Daoy (cell line): ENCODE measurements around the gene ATP6V1G3. TPM values are rescaled to one million over a fixed set of nuclear protein-coding genes. Genes with fewer than 3 reads are reported as not detected.
"Not testable (repeated sequence)": the region's sequence is repeated elsewhere in the genome, so short reads cannot be mapped to it uniquely, and the experiment has no call there.

Experiments used
- DNase-seq: peaks from one replicate; pipeline ENCODE4 v3.0.0-alpha.2; 2015; ENCODE audit warnings: low read depth
- total RNA-seq: library from RNA; depleted of rRNA; stranded (reverse); fragments of >200 nt; shearing (Covaris generic); gene quantifications from 2 replicates; pipeline ENCODE4 v1.2.3, GENCODE V29; 2014; rRNA removed

ATP6V1G3 gene
- total RNA-seq, 1 experiment from 2014 or later: not detected

DNA sequence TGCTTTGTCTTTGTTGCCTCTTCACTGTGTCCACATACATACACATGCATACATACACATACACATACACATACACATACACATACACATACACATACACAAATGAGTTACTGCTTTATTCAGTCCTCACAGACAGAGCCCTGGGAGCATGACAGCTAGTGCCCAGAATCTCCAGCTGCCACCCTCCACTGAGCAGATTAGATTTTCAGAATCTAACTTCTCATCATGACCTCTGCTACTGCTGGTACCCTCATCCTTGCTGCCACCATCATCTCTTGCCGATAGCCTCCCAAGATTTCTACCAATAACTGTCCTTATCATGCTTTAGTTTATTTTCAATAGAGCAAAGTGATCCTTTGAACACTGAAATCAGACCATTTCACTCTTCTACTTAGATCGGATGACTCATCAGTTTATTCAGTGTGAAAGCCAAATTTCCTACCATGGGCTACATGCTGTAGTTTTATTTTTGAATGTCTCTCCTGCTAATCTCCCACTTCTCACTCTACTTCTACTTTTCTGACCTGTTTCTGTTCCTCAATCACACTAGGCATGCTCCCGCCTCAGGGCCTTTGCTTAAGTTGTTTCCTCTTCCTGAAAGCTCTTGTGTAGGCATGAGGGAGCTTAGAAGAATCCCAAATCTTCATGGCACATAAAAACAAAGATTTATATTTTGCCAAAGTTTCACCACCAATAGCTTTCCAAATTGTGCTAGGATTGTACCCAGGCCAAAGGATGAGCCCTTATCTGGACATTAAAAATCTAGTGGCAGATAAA, 43.0 kb downstream of the ATP6V1G3 start:
- DNase-seq: peak; percentile 23

DNA sequence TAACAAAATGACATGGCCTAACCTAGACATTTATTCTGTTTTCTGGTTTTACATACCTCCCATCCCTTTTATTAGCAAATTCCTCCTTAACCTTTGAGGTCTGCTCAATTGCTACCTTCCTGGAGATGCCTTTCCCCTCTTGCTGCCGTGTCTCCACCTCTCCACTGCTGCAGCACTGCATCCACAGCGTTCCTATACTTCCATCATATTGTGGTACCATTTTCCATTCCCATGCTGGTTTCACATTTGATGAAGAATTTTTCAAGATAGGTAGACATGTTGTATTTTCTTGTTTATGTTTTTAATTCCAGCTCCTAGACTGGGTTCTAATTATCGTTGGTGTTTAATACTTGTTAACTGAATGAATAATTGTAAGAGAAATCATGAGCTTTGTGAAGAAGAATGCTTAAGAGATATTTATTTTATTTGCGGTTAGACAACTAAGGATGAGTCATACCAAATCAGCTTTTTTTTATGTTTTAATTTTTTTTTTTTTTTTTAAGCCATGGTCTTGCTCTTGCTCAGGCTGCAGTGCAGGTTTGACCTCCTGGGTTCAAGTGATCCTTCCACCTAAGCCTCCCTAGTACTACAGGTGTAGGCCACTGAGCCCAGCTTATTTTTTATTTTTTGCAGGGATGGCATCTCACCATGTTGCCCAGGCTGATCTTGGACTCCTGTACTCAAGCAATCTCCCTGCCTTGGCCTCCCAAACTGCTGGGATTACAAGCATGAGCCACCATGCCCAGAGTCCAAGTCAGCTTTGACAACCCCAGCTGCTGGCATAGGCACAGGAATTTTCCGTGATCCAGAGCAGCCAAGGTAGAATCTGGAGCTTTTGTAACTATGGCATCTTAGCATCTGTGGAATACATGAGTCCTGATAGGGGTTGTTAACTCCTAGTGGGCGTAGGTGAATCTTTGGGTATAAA, 44.0 kb downstream of the ATP6V1G3 start:
- DNase-seq: peak; percentile 64

DNA sequence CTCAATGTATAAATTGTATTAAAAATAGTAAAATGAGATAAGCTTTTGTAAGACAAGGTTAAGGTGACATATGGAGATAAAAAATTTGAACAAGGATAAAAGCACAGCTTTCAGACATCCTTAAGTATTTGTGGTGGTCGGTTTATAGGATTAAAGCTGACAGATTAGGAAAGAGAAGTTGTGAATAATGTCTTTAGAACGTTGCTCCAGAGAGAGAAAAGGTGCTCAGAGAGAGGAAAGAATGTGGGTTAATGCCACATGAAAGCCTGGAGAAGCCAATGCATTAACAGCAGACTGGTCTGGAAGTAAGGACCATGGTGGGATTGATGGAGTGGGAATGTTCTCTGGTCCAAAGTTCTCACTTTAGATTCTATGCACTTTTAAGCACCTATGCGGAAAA, 44.8 kb downstream of the ATP6V1G3 start:
- DNase-seq: no peak

DNA sequence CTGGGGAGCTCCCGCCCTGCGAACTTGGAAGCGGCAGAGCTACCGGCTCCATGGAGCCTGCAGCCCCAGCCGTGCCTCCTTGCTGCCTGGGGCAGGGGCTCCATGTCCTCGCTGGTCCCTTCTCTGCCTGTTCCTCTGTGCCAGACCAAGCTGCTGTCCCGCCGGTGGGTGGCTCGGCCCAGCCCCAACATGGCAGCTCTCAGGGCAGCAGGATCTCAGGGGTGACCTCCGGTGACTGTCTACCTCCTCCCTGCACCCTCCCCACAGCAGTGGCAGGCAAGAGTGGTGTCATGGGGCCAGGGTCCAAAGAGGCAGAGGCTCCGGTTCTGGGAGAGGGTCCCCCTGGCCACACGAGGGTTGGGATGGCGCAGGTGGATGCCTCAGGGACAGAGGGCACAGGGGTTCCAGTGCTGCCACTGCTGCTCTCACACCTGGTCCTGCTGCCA, 45.8 kb downstream of the ATP6V1G3 start:
- no peak for DNase-seq

DNA sequence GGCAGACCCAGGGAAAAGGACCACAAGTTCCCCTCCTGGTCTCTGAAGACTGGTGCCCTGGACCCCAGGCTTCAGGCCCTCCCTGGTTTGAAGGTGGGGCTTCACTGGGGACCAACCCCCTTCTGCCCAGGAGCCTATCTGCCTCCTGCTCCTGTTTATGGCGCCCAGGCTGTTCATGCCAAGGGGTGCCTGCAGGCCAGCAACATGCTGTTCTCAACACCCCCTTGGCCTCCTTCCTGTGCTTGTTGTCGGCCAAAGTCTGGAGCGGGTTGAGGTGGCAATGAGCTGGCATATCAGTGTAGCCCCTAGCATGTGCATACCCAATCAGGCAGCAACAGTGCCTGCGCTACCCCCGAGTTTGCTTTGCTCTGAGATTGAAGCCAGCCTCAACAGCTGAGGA, 46.3 kb downstream of the ATP6V1G3 start:
- DNase-seq: no peak

DNA sequence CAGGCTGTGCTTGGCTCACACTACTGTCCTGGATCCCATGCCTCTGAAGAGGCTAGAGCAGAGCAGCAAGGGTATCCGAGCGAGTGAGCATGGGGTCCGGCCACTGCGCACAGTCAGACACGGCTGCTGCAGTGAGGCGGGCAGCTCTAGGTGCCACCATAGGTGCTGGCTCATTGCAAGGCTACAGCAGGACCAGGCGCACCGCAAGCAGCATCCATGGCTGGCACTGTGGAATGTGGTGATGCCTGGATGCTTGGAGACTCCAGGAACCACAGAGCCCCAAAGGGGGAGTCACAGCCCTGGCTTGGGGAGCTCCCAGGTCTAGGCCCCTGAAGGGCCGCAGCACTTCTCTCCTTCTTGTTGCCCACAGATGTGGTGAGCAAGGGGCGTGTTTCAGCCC, 47.2 kb downstream of the ATP6V1G3 start:
- no peak for DNase-seq

DNA sequence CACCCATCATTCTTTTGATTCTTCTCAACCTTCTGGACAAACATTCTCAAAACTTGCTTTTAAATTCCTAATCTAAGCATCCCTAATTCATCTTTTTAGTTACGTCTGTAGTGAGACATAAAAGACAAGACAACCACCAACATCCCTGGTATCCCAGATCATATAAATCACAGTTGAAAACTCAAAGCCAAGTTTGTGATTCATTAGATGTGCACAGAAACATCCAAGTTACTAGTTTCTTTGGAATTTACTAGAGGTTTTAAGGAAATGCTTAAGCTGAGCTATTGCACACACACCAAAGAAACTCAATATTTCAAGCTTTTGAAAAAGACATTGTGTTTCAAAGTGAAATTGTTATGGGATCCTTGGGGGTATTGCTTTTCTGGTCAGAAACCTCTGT, 47.6 kb downstream of the ATP6V1G3 start:
- no peak for DNase-seq

DNA sequence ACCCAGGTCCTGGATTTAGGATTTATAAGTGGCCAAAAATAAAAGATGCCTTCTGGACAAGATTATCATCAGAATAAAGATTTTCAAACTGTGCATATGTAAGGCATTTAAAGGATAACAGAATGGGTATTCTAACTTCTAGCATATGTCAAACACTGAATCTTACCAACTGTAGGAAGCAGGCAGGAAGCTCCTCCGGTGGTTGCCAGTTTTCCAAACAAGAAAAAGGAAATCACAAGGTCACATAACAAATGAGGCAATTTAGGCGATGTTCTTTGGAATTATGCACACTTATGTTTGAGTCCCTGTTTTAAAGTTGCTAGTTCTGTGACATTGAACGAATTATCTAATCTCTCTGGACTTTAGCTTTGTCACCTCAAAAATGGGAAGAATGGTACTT, 48.9 kb downstream of the ATP6V1G3 start:
- DNase-seq: no peak

DNA sequence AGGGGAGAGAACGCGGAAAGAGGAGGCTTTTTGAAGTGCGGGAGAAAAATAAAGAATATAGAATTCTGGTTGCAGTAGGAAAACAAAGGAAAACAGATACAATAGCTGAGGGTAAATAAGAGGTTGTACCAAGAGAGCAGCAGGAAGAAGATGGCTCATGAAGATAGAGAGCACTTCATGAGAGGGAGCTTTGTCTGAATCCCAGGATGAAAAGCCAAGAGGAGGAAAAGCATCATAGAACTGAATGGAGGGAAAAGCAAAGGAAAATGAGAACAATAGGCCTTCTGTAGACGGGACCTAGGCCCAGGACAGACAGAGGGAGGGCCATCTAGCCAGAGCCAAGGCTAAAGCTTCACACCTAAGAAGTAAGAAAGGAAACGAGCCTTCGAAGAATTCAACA, 49.5 kb downstream of the ATP6V1G3 start:
- no peak for DNase-seq

DNA sequence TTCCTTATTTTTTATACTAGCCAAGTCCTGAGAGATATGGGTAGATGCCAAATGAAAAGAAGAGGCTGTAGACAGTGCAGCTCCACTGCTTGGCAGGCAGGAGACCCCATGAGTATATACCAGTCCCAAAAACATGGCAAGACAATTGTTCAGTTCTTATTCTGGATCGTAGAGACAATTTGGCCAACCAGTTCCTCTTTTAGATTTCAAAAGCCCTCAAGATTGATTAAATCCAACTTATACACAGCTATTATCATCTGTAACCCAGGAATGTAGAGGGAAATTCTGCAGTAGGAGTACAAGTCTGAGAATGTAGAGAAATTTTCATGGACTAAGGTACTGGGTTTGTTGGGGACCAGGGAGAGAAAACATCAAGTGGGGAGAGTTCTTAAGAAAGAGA, 50.3 kb downstream of the ATP6V1G3 start:
- DNase-seq: no peak

DNA sequence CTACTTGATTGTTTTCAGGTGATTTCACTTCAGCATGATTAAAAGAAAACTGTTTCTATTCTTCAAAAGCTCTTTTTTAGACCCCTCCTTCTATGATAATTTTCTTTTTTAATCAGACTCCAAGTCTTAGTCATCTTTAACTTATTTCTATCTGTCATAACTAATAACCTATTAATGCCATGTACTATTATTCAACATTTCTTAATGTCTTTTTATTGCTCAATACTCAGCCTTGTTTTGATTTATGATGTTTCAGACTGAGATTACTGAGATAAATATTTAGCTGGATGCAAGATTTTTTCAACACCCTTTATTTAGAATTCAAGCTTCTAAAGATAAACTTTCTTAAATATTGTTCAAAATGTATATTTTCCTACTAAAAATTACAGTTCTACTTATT, 53.6 kb downstream of the ATP6V1G3 start:
- DNase-seq: no peak

DNA sequence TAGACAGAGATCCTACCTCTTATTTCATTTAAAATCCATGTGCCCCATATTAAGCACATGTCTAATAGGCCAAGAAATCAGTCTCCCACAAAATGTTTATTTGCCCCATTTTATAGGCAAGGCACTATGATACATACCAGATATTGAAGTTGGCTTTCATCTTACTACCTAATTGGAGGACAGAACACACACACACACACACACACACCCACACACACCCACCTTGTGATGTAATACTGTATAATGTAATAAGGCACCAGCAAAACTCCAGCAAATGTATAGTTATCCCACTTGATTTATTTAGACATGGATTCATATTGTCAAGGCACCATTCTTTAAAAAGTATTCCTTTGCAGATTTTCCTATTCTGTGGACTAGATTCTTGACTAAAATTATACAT, 56.8 kb downstream of the ATP6V1G3 start:
- no peak for DNase-seq

DNA sequence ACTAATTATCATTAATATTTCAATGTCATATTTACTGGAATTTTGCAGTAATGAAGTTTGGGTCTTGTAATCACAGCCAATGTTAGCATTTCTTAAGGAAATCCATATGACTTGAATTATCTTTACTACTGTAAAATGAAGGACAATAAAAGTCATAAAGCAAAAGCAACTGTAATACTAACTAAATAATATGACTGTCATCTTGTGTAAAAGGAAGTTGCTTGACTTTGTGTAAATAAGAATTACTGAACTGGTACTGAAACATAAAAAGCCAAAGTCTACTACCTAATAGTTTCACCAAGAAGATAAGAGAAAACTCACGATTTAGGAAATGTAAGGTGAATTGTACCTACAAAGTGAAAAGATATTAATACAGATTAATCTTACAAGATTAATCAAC, 57.5 kb downstream of the ATP6V1G3 start:
- no peak for DNase-seq

DNA sequence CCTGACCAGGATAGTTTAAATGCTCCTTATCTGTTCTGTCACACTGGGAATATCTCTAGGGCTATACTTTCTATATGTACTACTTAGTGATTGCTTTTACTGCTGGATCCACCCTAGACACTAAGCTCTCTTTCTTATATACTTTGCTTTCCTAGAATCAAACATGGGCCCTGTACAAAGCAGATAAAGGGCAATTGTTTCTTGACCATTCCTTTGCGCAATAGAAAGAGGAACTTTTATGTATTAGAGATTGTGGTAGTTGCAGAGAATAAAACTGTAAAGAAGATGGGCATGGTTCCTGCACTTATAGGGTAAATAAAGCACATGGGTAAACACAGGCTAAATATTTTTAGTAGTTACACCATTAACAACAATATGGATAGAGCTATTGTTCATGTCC, 58.8 kb downstream of the ATP6V1G3 start:
- no peak for DNase-seq

DNA sequence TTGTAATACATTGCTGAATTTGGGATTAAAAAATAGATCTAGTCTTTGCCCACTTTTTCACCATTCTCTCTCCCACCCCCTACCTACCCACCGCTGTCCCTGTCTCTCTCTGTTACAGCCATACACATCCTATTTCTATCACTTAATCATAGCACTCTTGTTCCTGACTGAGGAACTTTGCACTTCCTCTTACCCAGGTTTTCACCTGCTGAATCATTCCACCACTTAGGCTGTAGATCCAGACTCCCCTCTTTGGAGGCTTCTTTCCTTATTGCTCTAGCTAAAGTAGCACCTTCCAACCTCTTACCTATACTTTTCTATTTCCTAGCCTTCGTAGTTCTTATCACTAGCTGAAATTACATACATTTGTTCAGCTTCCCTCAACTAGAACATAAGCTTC, 59.6 kb downstream of the ATP6V1G3 start:
- no peak for DNase-seq

DNA sequence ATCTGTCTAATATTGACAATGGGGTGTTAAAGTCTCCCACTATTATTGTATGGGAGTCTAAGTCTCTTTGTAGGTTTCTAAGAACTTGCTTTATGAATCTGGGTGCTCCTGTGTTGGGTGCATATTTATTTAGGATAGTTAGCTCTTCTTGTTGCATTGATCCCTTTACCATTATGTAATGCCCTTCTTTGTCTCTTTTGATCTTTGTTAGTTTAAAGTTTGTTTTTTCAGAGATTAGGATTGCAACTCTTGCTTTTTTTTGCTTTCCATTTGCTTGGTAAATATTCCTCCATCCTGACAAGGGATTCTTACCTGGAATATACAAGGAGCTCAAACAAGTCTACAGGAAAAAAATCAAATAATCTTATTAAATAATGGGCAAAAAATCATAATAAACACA, 63.1 kb downstream of the ATP6V1G3 start:
- DNase-seq: not testable (repeated sequence)

Other genes with a start within 250 kb of the ATP6V1G3 start
- gene PTPRC, start 98.4 kb upstream of the ATP6V1G3 start, total RNA-seq: not detected in 2 replicates